ENCODE data around the gene NEXMIF.
"Not testable (repeated sequence)": the region's sequence is repeated elsewhere in the genome, so short reads cannot be mapped to it uniquely, and the experiment has no call there.

Gene NEXMIF

GRCh38 chrX:74925225-74926088 is at the start of gene NEXMIF:
TSS of gene NEXMIF (minus strand) at chrX:74925452.
- peak in 1 of 2 donors; percentile 14 for DNase-seq

GRCh38 chrX:74961962-74962361 is 36.7 kb upstream of the NEXMIF start:
- not testable (repeated sequence) for DNase-seq

- no peak for DNase-seq
Observed at GRCh38 chrX:74949717-74950116, 24.5 kb upstream of the NEXMIF start.

- no peak for DNase-seq
Observed at GRCh38 chrX:74940414-74940813, 15.2 kb upstream of the NEXMIF start.

- no peak for DNase-seq
Observed at GRCh38 chrX:74931214-74931613, 6.0 kb upstream of the NEXMIF start.

GRCh38 chrX:74924449-74925224 is 615 bp downstream of the NEXMIF start:
- peak in 1 of 2 donors; percentile 14 for DNase-seq

GRCh38 chrX:74923942-74924448 is 1.3 kb downstream of the NEXMIF start:
- DNase-seq, result no peak

GRCh38 chrX:74922922-74923543 is 2.2 kb downstream of the NEXMIF start:
- no peak for DNase-seq

GRCh38 chrX:74911494-74911893 is 13.8 kb downstream of the NEXMIF start:
- no peak for DNase-seq

GRCh38 chrX:74906417-74906816 is 18.8 kb downstream of the NEXMIF start:
- DNase-seq, result no peak

- DNase-seq, result no peak
Observed at GRCh38 chrX:74902806-74903205, 22.4 kb downstream of the NEXMIF start.

- no peak for DNase-seq
Observed at GRCh38 chrX:74892561-74892960, 32.7 kb downstream of the NEXMIF start.

- DNase-seq, result no peak
Observed at GRCh38 chrX:74890676-74891430, 34.4 kb downstream of the NEXMIF start.

- DNase-seq, result not testable (repeated sequence)
Observed at GRCh38 chrX:74882383-74882782, 42.9 kb downstream of the NEXMIF start.

- DNase-seq, result no peak
Observed at GRCh38 chrX:74865725-74866124, 59.5 kb downstream of the NEXMIF start.

GRCh38 chrX:74853255-74853654 is 72.0 kb downstream of the NEXMIF start:
- no peak for DNase-seq

GRCh38 chrX:74835566-74835965 is 89.7 kb downstream of the NEXMIF start:
- no peak for DNase-seq

- DNase-seq, result not testable (repeated sequence)
Observed at GRCh38 chrX:74819797-74820196, 105.5 kb downstream of the NEXMIF start.

- no peak for DNase-seq
Observed at GRCh38 chrX:74814681-74815080, 110.6 kb downstream of the NEXMIF start.

GRCh38 chrX:74804574-74804973 is 120.7 kb downstream of the NEXMIF start:
- DNase-seq, result no peak

GRCh38 chrX:74800062-74800461 is 125.2 kb downstream of the NEXMIF start:
- DNase-seq, result no peak

- no peak for DNase-seq
Observed at GRCh38 chrX:74797338-74797887, 127.8 kb downstream of the NEXMIF start.
